T-cell (primary cell): Measurements from ENCODE around the gene UVSSA. TPM values are rescaled to one million over a fixed set of nuclear protein-coding genes. Genes with fewer than 3 reads are reported as not detected.

Experiments used
- ATAC-seq, 4 experiments: fragments of 200-7000 bp in 3 of 4; fragments of 150-1000 bp in 1 of 4; cut with Tn5 transposase; replicated peaks in 1 of 4; 1 replicate in 3 of 4; 2 replicates in 1 of 4; pipeline ENCODE4 v1.10.0; 2021; ENCODE audit warnings: moderate library complexity in 3 of 4, mild to moderate bottlenecking in 2 of 4, moderate number of reproducible peaks in 1 of 4
- CTCF ChIA-PET, 2 donors: fragments of 300-600 bp; sonication (Branson Sonifier 250); formaldehyde crosslinking; loops; one replicate each; lab custom pipeline; 2022; ENCODE audit warnings: antibody characterized with exemption in 2 of 2; lab: Charles Lee
- POLR2A ChIA-PET, 2 donors: fragments of 300-600 bp; sonication (Branson Sonifier 250); formaldehyde crosslinking; loops; one replicate each; lab custom pipeline; 2022; ENCODE audit warnings: antibody characterized with exemption in 2 of 2; lab: Charles Lee
- DNase-seq, 35 experiments: peaks; one replicate each; pipeline versions ENCODE4 v3.0.0 to v3.0.0-alpha.2; 2013 to 2023
- H3K27ac ChIP-seq: one replicate; pipeline ENCODE4 v1.5.1; 2013; ENCODE audit warnings: low read length
- H3K27me3 ChIP-seq, 2 experiments: replicated peaks in 1 of 2; 1 replicate in 1 of 2; 2 replicates in 1 of 2; pipeline versions ENCODE4 v1.6.1 to v1.7.0; 2013; ENCODE audit warnings: low read length in 1 of 2, mixed read lengths in 1 of 2; ENCODE audit not compliant: control insufficient read depth in 2 of 2, insufficient read depth in 2 of 2; ENCODE audit errors: extremely low read depth in 1 of 2
- H3K36me3 ChIP-seq, 2 donors: 1 replicate in 1 of 2; 2 replicates in 1 of 2; pipeline versions ENCODE4 v1.6.1 to v1.7.0; 2013; ENCODE audit warnings: low read length in 1 of 2; ENCODE audit not compliant: control insufficient read depth in 2 of 2, insufficient read depth in 1 of 2; ENCODE audit errors: extremely low read depth in 1 of 2
- H3K4me1 ChIP-seq, 2 experiments: 1 replicate in 1 of 2; 2 replicates in 1 of 2; pipeline versions ENCODE4 v1.6.1 to v1.7.0; 2013; ENCODE audit warnings: low read length in 2 of 2, mixed read lengths in 1 of 2; ENCODE audit not compliant: insufficient read depth in 2 of 2, control insufficient read depth in 1 of 2; ENCODE audit errors: extremely low read depth in 1 of 2
- H3K4me3 ChIP-seq, 2 donors: 1 replicate in 1 of 2; 2 replicates in 1 of 2; pipeline versions ENCODE4 v1.5.1 to v1.7.0; 2013; ENCODE audit warnings: mild to moderate bottlenecking in 2 of 2, low read length in 1 of 2, moderate library complexity in 1 of 2; ENCODE audit not compliant: control insufficient read depth in 1 of 2; ENCODE audit errors: extremely low read depth in 1 of 2
- H3K9me3 ChIP-seq: 2 replicates; pipeline ENCODE4 v1.7.0; 2013
- H3K27ac Mint-ChIP-seq, 2 donors: one replicate each; pipeline ENCODE4 v1.8.0; 2020 to 2021; ENCODE audit warnings: mild to moderate bottlenecking in 2 of 2, mixed read lengths in 2 of 2
- H3K27me3 Mint-ChIP-seq, 2 donors: one replicate each; pipeline ENCODE4 v1.8.0; 2021 to 2022; ENCODE audit warnings: mixed read lengths in 2 of 2
- H3K36me3 Mint-ChIP-seq: one replicate; pipeline ENCODE4 v1.8.0; 2021; ENCODE audit warnings: mixed read lengths
- H3K4me1 Mint-ChIP-seq, 3 donors: one replicate each; pipeline ENCODE4 v1.8.0; 2020 to 2022; ENCODE audit warnings: mixed read lengths in 3 of 3, mild to moderate bottlenecking in 1 of 3
- H3K4me3 Mint-ChIP-seq, 3 donors: one replicate each; pipeline ENCODE4 v1.8.0; 2020 to 2022; ENCODE audit warnings: mild to moderate bottlenecking in 3 of 3, mixed read lengths in 3 of 3, moderate library complexity in 3 of 3
- H3K9me3 Mint-ChIP-seq, 3 donors: one replicate each; pipeline ENCODE4 v1.8.0; 2020 to 2022; ENCODE audit warnings: mixed read lengths in 3 of 3
- WGBS: methylation state at CpG from one replicate; pipeline ENCODE4 v1.1.5; 2013; ENCODE audit warnings: missing lambda C conversion rate; ENCODE audit not compliant: insufficient coverage; 5-methylcytosine and 5-hydroxymethylcytosine counted together
- total RNA-seq, 35 experiments: library from RNA in 6 of 35; stranded (reverse) in 6 of 35; fragments of 120-200 nt in 1 of 35; gene quantifications; one replicate each; pipeline versions ENCODE4 v1.2.1 to v1.2.4 and lab custom pipeline; 2013 to 2026

Gene UVSSA
- total RNA-seq, 5 donors from 2014 or later (not counting 1 experiment from before 2014, with no cell fraction given) = 39.9 to 53.7 (median 42.7) TPM

GRCh38 chr4:1329408-1330371, 17.3 kb upstream of the UVSSA start:
- peaks cover 24 to 59% of the 10 kb centered on the region in 2 experiments for H3K4me1 ChIP-seq
- no peak overlapping the region for H3K4me3 ChIP-seq
- no peaks in the 10 kb centered on the region for H3K9me3 ChIP-seq
- DNase-seq = peak in 32 of 35 experiments; percentile 28 to 74 (median 50)
- ATAC-seq = peak; percentile 39 to 52 (median 45)
- POLR2A ChIA-PET = interaction anchor here in 1 of 2 donors (0.9 kb wide), 1 partner anchor 17 kb away, joined by 3 read pairs; the partner anchor contains the start of gene UVSSA
- Mint-ChIP-seq H3K27me3 (no peaks in the 10 kb centered on the region), H3K4me1 (peaks cover 26 to 37% (median 32%) of the 10 kb centered on the region in 3 donors), H3K36me3 (peaks cover 19% of the 10 kb centered on the region), H3K9me3 (no peaks in the 10 kb centered on the region), H3K27ac (peak overlapping the region; percentile 84 to 96), H3K4me3 (peak overlapping the region in 2 of 3 donors; percentile 11 to 71)
- peak overlapping the region; percentile 83 for H3K27ac ChIP-seq
- 56% methylated on average over 27 of the region's 34 CpGs for WGBS
- peaks cover 16 to 56% of the 10 kb centered on the region in 2 donors for H3K36me3 ChIP-seq
- H3K27me3 ChIP-seq = no peaks in the 10 kb centered on the region
- CTCF ChIA-PET = interaction anchor here in 1 of 2 donors (1.0 to 1.8 kb wide), 2 partner anchors 16 to 17 kb away, joined by 3 to 4 read pairs; partner anchors contain the start of gene UVSSA

- Histone ChIP-seq H3K9me3 (no peaks in the 10 kb centered on the region), H3K4me3 (peak overlapping the region; percentile 0 to 18), H3K36me3 (peaks cover 10 to 52% of the 10 kb centered on the region in 2 donors), H3K27me3 (no peaks in the 10 kb centered on the region), H3K27ac (peak overlapping the region; percentile 83), H3K4me1 (peaks cover 24 to 54% of the 10 kb centered on the region in 2 experiments)
- Mint-ChIP-seq H3K36me3 (peaks cover 25% of the 10 kb centered on the region), H3K9me3 (no peaks in the 10 kb centered on the region), H3K27ac (peak overlapping the region; percentile 84 to 96), H3K27me3 (no peaks in the 10 kb centered on the region), H3K4me3 (peak overlapping the region; percentile 43 to 71 (median 62)), H3K4me1 (peaks cover 26 to 42% (median 37%) of the 10 kb centered on the region in 3 donors)
- POLR2A ChIA-PET = interaction anchor here (0.6 kb wide), 2 partner anchors 15 to 129 kb away, joined by 3 to 9 read pairs; no protein-coding TSS in a partner anchor
- CTCF ChIA-PET = no interaction called here
- DNase-seq (peak; percentile 33 to 90 (median 65)), ATAC-seq (peak; percentile 80 to 92 (median 88))
- 63% methylated on average over 20 of the region's 34 CpGs for WGBS
Observed at GRCh38 chr4:1330761-1331590, 16.0 kb upstream of the UVSSA start.

GRCh38 chr4:1331591-1332353, 15.2 kb upstream of the UVSSA start:
- Histone ChIP-seq H3K4me3 (no peak overlapping the region), H3K4me1 (peaks cover 24 to 52% of the 10 kb centered on the region in 2 experiments), H3K27ac (peak overlapping the region; percentile 83), H3K9me3 (no peaks in the 10 kb centered on the region), H3K27me3 (no peaks in the 10 kb centered on the region), H3K36me3 (peaks cover 14 to 53% of the 10 kb centered on the region in 2 donors)
- Mint-ChIP-seq H3K36me3 (peaks cover 27% of the 10 kb centered on the region), H3K9me3 (no peaks in the 10 kb centered on the region), H3K27ac (peak overlapping the region; percentile 16 to 81), H3K4me3 (peak overlapping the region in 1 of 3 donors; percentile 71), H3K4me1 (peaks cover 26 to 47% (median 39%) of the 10 kb centered on the region in 3 donors), H3K27me3 (no peaks in the 10 kb centered on the region)
- no peak for DNase-seq
- CTCF ChIA-PET = no interaction called here
- POLR2A ChIA-PET = no interaction called here
- ATAC-seq = no peak
- WGBS = 89% methylated on average over 17 of the region's 21 CpGs

GRCh38 chr4:1332686-1333085, 14.3 kb upstream of the UVSSA start:
- H3K4me3 Mint-ChIP-seq = no peak overlapping the region
- Histone ChIP-seq H3K36me3 (peaks cover 19 to 56% of the 10 kb centered on the region in 2 donors), H3K4me3 (no peak overlapping the region), H3K4me1 (peaks cover 24 to 52% of the 10 kb centered on the region in 2 experiments), H3K9me3 (no peaks in the 10 kb centered on the region), H3K27ac (no peak overlapping the region), H3K27me3 (no peaks in the 10 kb centered on the region)
- H3K9me3 Mint-ChIP-seq = no peaks in the 10 kb centered on the region
- peaks cover 37% of the 10 kb centered on the region for H3K36me3 Mint-ChIP-seq
- DNase-seq = no peak
- ChIA-PET POLR2A (no interaction called here), CTCF (no interaction called here)
- ATAC-seq = no peak
- no peaks in the 10 kb centered on the region for H3K27me3 Mint-ChIP-seq
- 99% methylated on average over 10 of the region's 13 CpGs for WGBS
- H3K27ac Mint-ChIP-seq = no peak overlapping the region
- peaks cover 26 to 55% (median 48%) of the 10 kb centered on the region in 3 donors for H3K4me1 Mint-ChIP-seq

GRCh38 chr4:1333256-1333655, 13.8 kb upstream of the UVSSA start:
- H3K27ac Mint-ChIP-seq = no peak overlapping the region

More at GRCh38 chr4:1333256-1333655, 13.8 kb upstream of the UVSSA start:
- Mint-ChIP-seq H3K4me1 (peaks cover 26 to 58% (median 51%) of the 10 kb centered on the region in 3 donors), H3K36me3 (peaks cover 39% of the 10 kb centered on the region), H3K27me3 (no peaks in the 10 kb centered on the region), H3K4me3 (no peak overlapping the region), H3K9me3 (no peaks in the 10 kb centered on the region)
- POLR2A ChIA-PET = no interaction called here
- DNase-seq (no peak), ATAC-seq (no peak)
- Histone ChIP-seq H3K27ac (no peak overlapping the region), H3K36me3 (peaks cover 21 to 56% of the 10 kb centered on the region in 2 donors), H3K4me1 (peaks cover 24 to 46% of the 10 kb centered on the region in 2 experiments), H3K4me3 (no peak overlapping the region), H3K27me3 (no peaks in the 10 kb centered on the region), H3K9me3 (no peaks in the 10 kb centered on the region)
- CTCF ChIA-PET = no interaction called here
- WGBS = 100% methylated on average over 2 of the region's 8 CpGs
